ENCODE data around the gene DLGAP1.

DLGAP1 gene

GRCh38 chr18:4241090-4241617 is 214.0 kb downstream of the DLGAP1 start:
- DNase-seq (ENCODE audit: low read depth) = no peak

GRCh38 chr18:4238966-4239365 is 216.1 kb downstream of the DLGAP1 start:
- DNase-seq (ENCODE audit: low read depth) = no peak

GRCh38 chr18:4237664-4238041 is 217.5 kb downstream of the DLGAP1 start:
- no peak for DNase-seq (ENCODE audit: low read depth)

- DNase-seq (ENCODE audit: low read depth) = no peak
Measured at GRCh38 chr18:4236940-4237663, 218.0 kb downstream of the DLGAP1 start.

GRCh38 chr18:4233468-4233867 is 221.6 kb downstream of the DLGAP1 start:
- DNase-seq (ENCODE audit: low read depth) = no peak

- no peak for DNase-seq (ENCODE audit: low read depth)
Measured at GRCh38 chr18:4232656-4233055, 222.5 kb downstream of the DLGAP1 start.

- no peak for DNase-seq (ENCODE audit: low read depth)
Measured at GRCh38 chr18:4231260-4231659, 223.8 kb downstream of the DLGAP1 start.

GRCh38 chr18:4230450-4231168 is 224.5 kb downstream of the DLGAP1 start:
- no peak for DNase-seq (ENCODE audit: low read depth)

- no peak for DNase-seq (ENCODE audit: low read depth)
Measured at GRCh38 chr18:4224031-4224704, 230.9 kb downstream of the DLGAP1 start.

- DNase-seq (ENCODE audit: low read depth) = no peak
Measured at GRCh38 chr18:4211111-4211837, 243.8 kb downstream of the DLGAP1 start.

- DNase-seq (ENCODE audit: low read depth) = no peak
Measured at GRCh38 chr18:4208366-4208765, 246.7 kb downstream of the DLGAP1 start.

- DNase-seq (ENCODE audit: low read depth) = no peak
Measured at GRCh38 chr18:4207383-4207985, 247.6 kb downstream of the DLGAP1 start.

GRCh38 chr18:4204438-4204720 is 250.7 kb downstream of the DLGAP1 start:
- DNase-seq (ENCODE audit: low read depth) = no peak

GRCh38 chr18:4203568-4204437 is 251.3 kb downstream of the DLGAP1 start:
- no peak for DNase-seq (ENCODE audit: low read depth)

- no peak for DNase-seq (ENCODE audit: low read depth)
Measured at GRCh38 chr18:4200399-4200798, 254.7 kb downstream of the DLGAP1 start.

- DNase-seq (ENCODE audit: low read depth) = no peak
Measured at GRCh38 chr18:4198956-4199355, 256.2 kb downstream of the DLGAP1 start.

- no peak for DNase-seq (ENCODE audit: low read depth)
Measured at GRCh38 chr18:4196351-4196750, 258.8 kb downstream of the DLGAP1 start.

GRCh38 chr18:4193086-4193485 is 262.0 kb downstream of the DLGAP1 start:
- no peak for DNase-seq (ENCODE audit: low read depth)

GRCh38 chr18:4181882-4182568 is 273.1 kb downstream of the DLGAP1 start:
- DNase-seq (ENCODE audit: low read depth) = no peak

GRCh38 chr18:4181086-4181485 is 274.0 kb downstream of the DLGAP1 start:
- no peak for DNase-seq (ENCODE audit: low read depth)
